ENCODE measurements around the gene SCMH1. TPM values are rescaled to one million over a fixed set of nuclear protein-coding genes. Genes with fewer than 3 reads are reported as not detected.

SCMH1 gene
- total RNA-seq, 1 experiment from 2014 or later, result 25.9 TPM

- H3K27me3 Mint-ChIP-seq (ENCODE audit: unreplicated experiment), result no peaks in the 10 kb centered on the region
- DNase-seq, result peak; percentile 26
- intact Hi-C loops (cut with micrococcal nuclease; ENCODE audit: unreplicated experiment), result no loop called here
- peaks cover 59% of the 10 kb centered on the region for H3K36me3 Mint-ChIP-seq (ENCODE audit: insufficient read depth, unreplicated experiment)
- TF ChIP-seq CTCF (IDR thresholded peaks at IDR 0.05; ENCODE audit: unreplicated experiment), result no peak
- no peak overlapping the region for H3K4me3 Mint-ChIP-seq (ENCODE audit: low read depth, unreplicated experiment)
- BruUV-seq (replicated peaks), result no TSS peak
- H3K9me3 Mint-ChIP-seq (ENCODE audit: low read depth, unreplicated experiment), result no peaks in the 10 kb centered on the region
- no peaks in the 10 kb centered on the region for H3K4me1 Mint-ChIP-seq (ENCODE audit: low read depth, unreplicated experiment)
- H3K27ac Mint-ChIP-seq (ENCODE audit: unreplicated experiment), result no peak overlapping the region
- CTCF ChIA-PET, result interaction anchor here (0.5 kb wide), 1 partner anchor 79 kb away, joined by 6 read pairs; no protein-coding TSS in a partner anchor
These were observed 231.8 kb downstream of the SCMH1 start for GRCh38 chr1:41010345-41010744.

- no peak overlapping the region for H3K27ac Mint-ChIP-seq (ENCODE audit: unreplicated experiment)
- peaks cover 62% of the 10 kb centered on the region for H3K36me3 Mint-ChIP-seq (ENCODE audit: insufficient read depth, unreplicated experiment)
These were observed 232.6 kb downstream of the SCMH1 start for GRCh38 chr1:41009466-41009865.

GRCh38 chr1:41006942-41007865, 234.9 kb downstream of the SCMH1 start:
- intact Hi-C loops (cut with micrococcal nuclease; ENCODE audit: unreplicated experiment), result no loop called here
- Mint-ChIP-seq H3K4me3 (ENCODE audit: low read depth, unreplicated experiment) (no peak overlapping the region), H3K36me3 (ENCODE audit: insufficient read depth, unreplicated experiment) (peaks cover 73% of the 10 kb centered on the region), H3K4me1 (ENCODE audit: low read depth, unreplicated experiment) (peaks cover 18% of the 10 kb centered on the region), H3K27me3 (ENCODE audit: unreplicated experiment) (no peaks in the 10 kb centered on the region), H3K27ac (ENCODE audit: unreplicated experiment) (no peak overlapping the region), H3K9me3 (ENCODE audit: low read depth, unreplicated experiment) (no peaks in the 10 kb centered on the region)
- BruUV-seq (replicated peaks), result no TSS peak
- TF ChIP-seq CTCF (IDR thresholded peaks at IDR 0.05; ENCODE audit: unreplicated experiment), result no peak
- CTCF ChIA-PET, result no interaction called here
- DNase-seq, result no peak

More at GRCh38 chr1:41009466-41009865, 232.6 kb downstream of the SCMH1 start:
- BruUV-seq (replicated peaks), result no TSS peak
- no peak for TF ChIP-seq CTCF (IDR thresholded peaks at IDR 0.05; ENCODE audit: unreplicated experiment)
- CTCF ChIA-PET, result no interaction called here
- H3K4me3 Mint-ChIP-seq (ENCODE audit: low read depth, unreplicated experiment), result no peak overlapping the region
- H3K9me3 Mint-ChIP-seq (ENCODE audit: low read depth, unreplicated experiment), result no peaks in the 10 kb centered on the region
- no peaks in the 10 kb centered on the region for H3K27me3 Mint-ChIP-seq (ENCODE audit: unreplicated experiment)
- no peak for DNase-seq
- intact Hi-C loops (cut with micrococcal nuclease; ENCODE audit: unreplicated experiment), result no loop called here
- H3K4me1 Mint-ChIP-seq (ENCODE audit: low read depth, unreplicated experiment), result no peaks in the 10 kb centered on the region

- H3K36me3 Mint-ChIP-seq (ENCODE audit: insufficient read depth, unreplicated experiment), result peaks cover 67% of the 10 kb centered on the region
- H3K27me3 Mint-ChIP-seq (ENCODE audit: unreplicated experiment), result no peaks in the 10 kb centered on the region
- no peak overlapping the region for H3K27ac Mint-ChIP-seq (ENCODE audit: unreplicated experiment)
- CTCF ChIA-PET, result no interaction called here
- H3K4me1 Mint-ChIP-seq (ENCODE audit: low read depth, unreplicated experiment), result peaks cover 22% of the 10 kb centered on the region
- intact Hi-C loops (cut with micrococcal nuclease; ENCODE audit: unreplicated experiment), result no loop called here
- no peak for TF ChIP-seq CTCF (IDR thresholded peaks at IDR 0.05; ENCODE audit: unreplicated experiment)
- DNase-seq, result no peak
- no peak overlapping the region for H3K4me3 Mint-ChIP-seq (ENCODE audit: low read depth, unreplicated experiment)
- H3K9me3 Mint-ChIP-seq (ENCODE audit: low read depth, unreplicated experiment), result no peaks in the 10 kb centered on the region
- no TSS peak for BruUV-seq (replicated peaks)
These were observed 236.2 kb downstream of the SCMH1 start for GRCh38 chr1:41005876-41006275.
